ENCODE results near the gene UNC5C. TPM values are rescaled to one million over a fixed set of nuclear protein-coding genes. Genes with fewer than 3 reads are reported as not detected.

Gene UNC5C
- total RNA-seq, 2 donors from 2014 or later: 5.3 to 10.0 TPM

- DNase-seq (ENCODE audit: low spot score) (no peak), ATAC-seq (ENCODE audit: insufficient number of reproducible peaks, low FRiP score, low read depth) (no peak)
- no peaks in the 10 kb centered on the region for H3K36me3 ChIP-seq
- no peak overlapping the region for H3K27ac ChIP-seq
- no peak for TF ChIP-seq CTCF (IDR thresholded peaks at IDR 0.05)
- H3K9me3 ChIP-seq: peaks cover 2% of the 10 kb centered on the region
- H3K4me1 ChIP-seq (ENCODE audit: control insufficient read depth in 1 of 2, low read depth in 2 of 2): peaks cover 0 to 6% of the 10 kb centered on the region in 2 donors
- H3K4me3 ChIP-seq: no peak overlapping the region
- H3K27me3 ChIP-seq (replicated peaks; ENCODE audit: insufficient read depth): no peaks in the 10 kb centered on the region
These were observed 263.0 kb downstream of the UNC5C start for GRCh38 chr4:95285797-95286196.

GRCh38 chr4:95284655-95285054, 264.1 kb downstream of the UNC5C start:
- Histone ChIP-seq H3K36me3 (no peaks in the 10 kb centered on the region), H3K4me3 (no peak overlapping the region), H3K27me3 (replicated peaks; ENCODE audit: insufficient read depth) (no peaks in the 10 kb centered on the region), H3K9me3 (peaks cover 2% of the 10 kb centered on the region), H3K4me1 (ENCODE audit: control insufficient read depth in 1 of 2, low read depth in 2 of 2) (peaks cover 0 to 2% of the 10 kb centered on the region in 2 donors), H3K27ac (no peak overlapping the region)
- ATAC-seq (ENCODE audit: insufficient number of reproducible peaks, low FRiP score, low read depth): no peak
- DNase-seq (ENCODE audit: low spot score): no peak
- no peak for TF ChIP-seq CTCF (IDR thresholded peaks at IDR 0.05)

- no peaks in the 10 kb centered on the region for H3K9me3 ChIP-seq
- H3K4me3 ChIP-seq: no peak overlapping the region
- no peak for TF ChIP-seq CTCF (IDR thresholded peaks at IDR 0.05)
- H3K36me3 ChIP-seq: no peaks in the 10 kb centered on the region
- no peak for DNase-seq (ENCODE audit: low spot score)
- H3K27ac ChIP-seq: no peak overlapping the region
- no peaks in the 10 kb centered on the region for H3K27me3 ChIP-seq (replicated peaks; ENCODE audit: insufficient read depth)
- no peak for ATAC-seq (ENCODE audit: insufficient number of reproducible peaks, low FRiP score, low read depth)
- H3K4me1 ChIP-seq (ENCODE audit: control insufficient read depth in 1 of 2, low read depth in 2 of 2): no peaks in the 10 kb centered on the region
These were observed 265.5 kb downstream of the UNC5C start for GRCh38 chr4:95283320-95283719.

- DNase-seq (ENCODE audit: low spot score) (no peak), ATAC-seq (ENCODE audit: insufficient number of reproducible peaks, low FRiP score, low read depth) (no peak)
- no peak for TF ChIP-seq CTCF (IDR thresholded peaks at IDR 0.05)
- no peak overlapping the region for H3K27ac ChIP-seq
- H3K36me3 ChIP-seq: no peaks in the 10 kb centered on the region
- H3K4me3 ChIP-seq: no peak overlapping the region
- H3K4me1 ChIP-seq (ENCODE audit: control insufficient read depth in 1 of 2, low read depth in 2 of 2): no peaks in the 10 kb centered on the region
- no peaks in the 10 kb centered on the region for H3K27me3 ChIP-seq (replicated peaks; ENCODE audit: insufficient read depth)
- no peaks in the 10 kb centered on the region for H3K9me3 ChIP-seq
These were observed 276.0 kb downstream of the UNC5C start for GRCh38 chr4:95272797-95273196.

DNA sequence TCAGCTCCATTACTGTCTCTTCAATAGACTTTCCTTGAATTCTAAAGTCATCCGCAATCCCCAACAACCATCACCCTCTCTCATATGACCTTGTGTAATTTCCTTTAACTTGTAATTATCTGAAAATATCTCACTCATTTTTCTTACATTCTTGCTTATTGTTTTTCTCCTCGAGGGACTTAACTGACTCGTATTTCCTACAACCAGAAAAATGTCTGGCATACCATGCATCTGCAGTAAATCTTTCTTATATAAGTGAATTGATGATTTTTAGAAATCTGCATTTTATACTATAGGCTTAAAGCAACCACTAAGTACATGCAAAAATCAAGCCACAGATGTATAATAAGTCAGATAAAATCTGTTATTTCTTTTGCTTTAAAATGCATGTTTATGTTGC, 276.7 kb downstream of the UNC5C start:
- no peak overlapping the region for H3K4me3 ChIP-seq
- H3K9me3 ChIP-seq: no peaks in the 10 kb centered on the region
- H3K27me3 ChIP-seq (replicated peaks; ENCODE audit: insufficient read depth): no peaks in the 10 kb centered on the region
- DNase-seq (ENCODE audit: low spot score): no peak
- TF ChIP-seq CTCF (IDR thresholded peaks at IDR 0.05): no peak
- no peaks in the 10 kb centered on the region for H3K4me1 ChIP-seq (ENCODE audit: control insufficient read depth in 1 of 2, low read depth in 2 of 2)
- H3K36me3 ChIP-seq: no peaks in the 10 kb centered on the region
- no peak overlapping the region for H3K27ac ChIP-seq
- no peak for ATAC-seq (ENCODE audit: insufficient number of reproducible peaks, low FRiP score, low read depth)

Measured in thoracic aorta (tissue), 2 donors.